Measurements from ENCODE around the gene OR2F1.

Gene OR2F1

DNA sequence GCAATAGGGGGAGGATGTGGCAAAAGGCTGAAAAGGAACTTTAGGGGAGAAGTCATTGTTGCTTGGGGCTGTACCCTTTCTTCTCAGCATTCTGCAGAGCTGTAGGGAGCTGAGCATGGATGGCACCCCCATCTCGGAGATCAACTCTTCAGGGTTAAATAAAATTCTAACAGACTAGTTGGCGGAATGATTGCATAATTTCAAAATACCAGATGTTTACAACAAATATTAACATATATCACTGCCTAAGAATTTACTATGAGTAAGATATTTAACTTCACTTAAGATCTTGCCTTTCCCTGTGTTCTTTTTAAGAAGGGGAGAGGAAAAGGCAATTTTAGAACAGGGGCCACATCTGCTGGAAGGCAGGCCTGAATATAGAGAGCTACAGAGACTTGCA lies 509 bp upstream of the OR2F1 start:
- no peak for DNase-seq

DNA sequence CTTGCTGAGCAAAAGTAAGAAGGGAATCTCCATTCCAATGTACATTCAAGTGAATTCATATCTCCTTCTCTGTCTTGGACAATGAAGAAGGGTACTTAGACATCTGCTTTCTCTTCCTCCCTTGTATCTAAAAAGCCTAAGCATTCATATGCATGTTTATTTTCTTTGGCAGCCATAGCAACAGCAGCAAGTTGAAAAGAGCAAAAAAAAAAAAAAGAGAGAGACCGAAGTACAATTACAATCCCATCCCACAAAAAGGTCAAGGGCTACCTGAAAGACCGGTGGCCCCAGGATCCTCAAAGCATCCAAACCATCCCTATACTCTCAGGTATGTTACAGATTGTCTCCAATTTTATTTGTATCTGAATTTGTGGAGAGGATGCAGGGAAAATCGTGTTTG lies 4.1 kb downstream of the OR2F1 start:
- DNase-seq = no peak

DNA sequence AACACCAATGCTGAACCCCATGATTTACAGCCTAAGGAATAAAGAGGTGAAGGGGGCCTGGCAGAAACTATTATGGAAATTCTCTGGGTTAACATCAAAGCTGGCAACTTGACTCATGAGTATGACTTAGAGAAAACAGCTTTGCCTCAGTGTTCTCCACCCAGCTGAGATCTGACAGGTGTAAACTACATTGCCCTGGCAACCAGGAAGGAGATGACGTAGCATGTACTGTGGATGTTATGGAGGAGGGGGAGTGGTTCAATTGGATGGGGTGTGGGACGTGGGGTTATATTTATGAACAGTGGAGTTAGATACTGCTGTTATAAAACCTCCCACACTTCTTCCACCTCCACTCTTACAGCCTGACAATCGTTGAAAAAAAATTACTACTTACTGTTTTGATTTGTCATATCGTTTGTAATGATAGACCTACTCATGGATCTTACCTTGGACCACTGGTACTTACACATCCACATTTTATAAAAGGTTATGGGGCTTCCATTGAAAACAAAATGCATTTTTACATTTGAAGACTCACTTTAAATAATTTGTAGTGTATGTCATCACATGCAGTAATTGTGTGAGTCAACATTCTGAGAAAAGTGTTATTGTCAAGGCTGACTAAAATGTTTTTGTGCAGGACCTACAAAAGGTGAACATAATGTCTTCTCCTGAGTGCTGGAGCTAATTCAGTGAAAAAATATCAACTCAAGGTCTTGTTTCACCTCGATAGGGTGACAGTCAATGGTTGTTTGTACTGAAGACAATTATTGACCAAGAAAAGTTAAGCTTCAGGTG lies 6.4 kb downstream of the OR2F1 start:
- DNase-seq = no peak

DNA sequence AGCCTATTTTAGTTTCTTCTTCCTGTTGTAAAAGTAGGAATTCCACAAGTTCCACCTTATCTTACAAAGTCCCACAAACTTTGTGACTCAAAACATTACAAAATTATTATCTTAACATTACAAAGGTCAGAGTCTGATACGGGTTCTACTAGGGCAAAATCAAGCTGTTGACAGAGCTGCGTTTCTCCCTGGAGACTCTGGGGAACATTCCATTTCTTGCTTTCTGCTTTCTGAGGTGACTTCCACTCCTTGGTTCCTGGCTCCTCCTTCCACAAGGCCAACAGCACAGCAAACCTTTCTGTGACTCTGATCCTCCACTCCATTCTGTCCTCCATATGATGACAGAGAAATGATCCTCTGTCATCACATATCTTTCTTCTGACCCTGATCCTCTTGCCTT lies 10.6 kb downstream of the OR2F1 start:
- DNase-seq = no peak

DNA sequence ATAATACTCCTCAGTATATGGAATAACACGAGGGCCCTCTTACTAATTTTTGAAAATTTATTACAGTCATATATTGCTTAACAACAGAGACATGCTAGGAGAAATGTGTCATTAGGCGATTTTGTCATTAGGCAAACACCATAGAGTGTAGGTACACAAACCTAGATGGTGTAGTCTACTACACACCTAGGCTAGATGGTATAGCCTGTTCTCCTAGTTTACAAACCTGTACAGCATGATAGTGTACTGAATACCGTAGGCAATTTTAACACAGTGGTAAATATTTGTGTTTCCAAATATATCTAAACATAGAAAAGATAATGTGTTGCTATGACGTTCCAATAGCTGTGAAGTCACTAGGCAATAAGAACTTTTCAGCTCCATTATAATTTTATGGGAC lies 12.8 kb downstream of the OR2F1 start:
- DNase-seq = no peak

DNA sequence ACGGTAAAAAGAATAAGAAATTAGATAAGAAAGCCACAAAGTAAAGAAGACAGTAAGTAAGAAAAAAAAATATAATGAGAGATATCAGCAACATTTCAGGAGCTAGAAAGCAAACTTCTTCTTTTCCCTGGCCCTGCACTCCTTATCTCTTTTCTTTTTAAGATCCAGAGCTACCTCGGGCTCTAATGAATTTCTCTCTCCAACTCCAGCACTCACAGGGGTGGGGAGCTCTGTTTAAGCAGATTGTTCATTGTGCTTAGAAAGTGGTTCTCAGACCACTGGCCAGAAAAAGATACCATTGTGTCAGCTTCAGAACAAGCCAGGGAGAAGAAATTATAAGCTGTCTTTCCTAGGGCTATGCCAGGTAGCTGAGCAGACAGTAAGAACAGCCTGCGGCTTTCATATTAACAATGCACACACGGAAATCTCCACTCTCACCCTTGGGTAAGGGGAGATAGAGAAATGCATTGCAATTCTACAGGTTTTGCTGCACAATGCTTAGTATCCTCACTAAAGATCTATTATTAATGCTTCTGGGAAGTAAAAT lies 19.3 kb downstream of the OR2F1 start:
- DNase-seq = no peak

DNA sequence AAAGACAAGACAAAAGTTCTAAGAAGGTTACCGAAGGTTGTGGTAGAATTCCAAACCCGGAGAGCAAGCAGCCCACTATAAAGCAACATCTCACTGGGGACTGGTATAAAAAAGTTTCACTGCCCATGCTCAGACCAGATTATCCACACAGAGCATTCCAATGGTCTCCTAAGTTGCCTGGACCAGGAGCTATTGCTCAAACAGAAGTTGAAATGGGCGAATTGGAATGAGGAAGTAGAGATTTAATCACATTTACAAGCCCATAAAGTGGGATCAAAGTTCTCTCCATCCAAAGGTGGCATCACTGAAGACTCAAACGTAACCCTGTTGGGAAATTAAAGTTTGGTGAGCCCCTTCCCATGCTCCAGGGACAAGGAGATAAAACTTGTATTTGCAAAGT lies 19.8 kb downstream of the OR2F1 start:
- DNase-seq = no peak

DNA sequence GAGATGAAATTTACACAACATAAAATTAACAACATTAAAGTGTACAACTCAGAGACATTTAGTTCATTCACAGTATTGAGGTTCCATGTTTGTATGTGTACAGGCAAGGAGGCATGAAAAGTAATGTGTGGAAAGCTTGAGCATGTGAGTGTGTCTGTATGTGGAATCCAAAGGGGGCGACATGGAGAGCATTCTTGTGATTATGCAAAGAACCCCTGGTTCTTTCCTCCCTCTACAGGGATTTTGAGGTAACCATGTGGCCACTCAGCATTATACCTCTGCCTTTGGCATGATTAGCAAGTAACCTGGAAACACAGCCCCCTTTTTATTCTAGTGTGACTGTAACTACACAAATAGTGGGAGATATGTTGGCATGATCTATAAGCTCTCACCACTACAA lies 21.0 kb downstream of the OR2F1 start:
- no peak for DNase-seq

DNA sequence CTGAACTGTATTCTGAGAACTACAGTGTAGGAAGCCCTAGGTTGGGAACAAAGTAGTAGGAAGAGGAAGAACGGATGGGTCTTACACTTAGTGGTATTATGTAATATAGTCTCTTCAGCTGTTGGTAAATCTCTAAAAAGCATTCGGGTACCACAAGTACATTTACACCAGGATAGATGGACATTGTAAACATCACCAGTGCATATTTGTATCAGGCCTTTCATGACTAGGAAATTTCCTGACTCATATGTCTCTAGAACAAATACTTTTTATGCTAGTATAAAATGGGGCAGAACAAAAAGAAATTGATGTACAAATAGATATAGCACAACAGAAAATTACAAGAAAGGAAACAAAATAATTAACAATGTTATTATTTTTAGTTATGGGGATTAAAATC lies 23.9 kb downstream of the OR2F1 start:
- no peak for DNase-seq

DNA sequence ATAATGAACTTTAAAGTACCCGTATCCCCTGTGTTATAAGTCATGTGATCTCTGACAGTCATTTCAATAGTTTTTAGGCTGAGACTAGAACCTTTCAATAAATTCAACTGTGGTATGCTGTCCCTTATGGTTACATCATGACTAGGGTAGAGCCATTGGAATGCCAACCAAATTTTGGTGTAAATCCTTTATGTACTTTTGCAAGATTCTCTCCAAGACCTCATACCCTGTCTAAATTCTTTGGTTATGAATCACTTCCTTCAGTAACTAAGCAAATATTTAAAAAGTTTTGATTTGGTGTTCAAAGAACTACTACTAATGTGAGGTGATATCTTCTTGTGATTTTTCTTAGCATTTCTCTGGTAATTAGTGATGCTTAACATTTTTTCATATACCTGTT lies 24.7 kb downstream of the OR2F1 start:
- DNase-seq = no peak

DNA sequence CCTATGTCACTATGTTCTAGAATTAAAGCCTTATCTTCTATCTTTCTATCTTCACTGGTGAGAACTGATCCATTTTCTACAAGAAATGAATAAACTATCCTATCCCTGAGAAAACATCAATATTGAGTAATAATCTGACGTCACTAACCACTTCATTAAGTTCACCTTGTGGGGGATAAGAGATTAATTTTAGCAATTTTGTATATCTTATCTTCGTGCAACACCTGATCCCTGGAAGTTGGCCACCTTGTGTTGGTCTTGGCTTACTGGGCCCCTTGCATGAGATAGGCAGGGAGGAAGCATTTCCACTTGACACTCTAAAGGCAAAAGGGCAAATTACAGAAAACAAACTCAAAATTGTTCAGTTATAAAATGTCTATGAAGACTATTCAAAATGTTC lies 25.4 kb downstream of the OR2F1 start:
- DNase-seq = no peak

DNA sequence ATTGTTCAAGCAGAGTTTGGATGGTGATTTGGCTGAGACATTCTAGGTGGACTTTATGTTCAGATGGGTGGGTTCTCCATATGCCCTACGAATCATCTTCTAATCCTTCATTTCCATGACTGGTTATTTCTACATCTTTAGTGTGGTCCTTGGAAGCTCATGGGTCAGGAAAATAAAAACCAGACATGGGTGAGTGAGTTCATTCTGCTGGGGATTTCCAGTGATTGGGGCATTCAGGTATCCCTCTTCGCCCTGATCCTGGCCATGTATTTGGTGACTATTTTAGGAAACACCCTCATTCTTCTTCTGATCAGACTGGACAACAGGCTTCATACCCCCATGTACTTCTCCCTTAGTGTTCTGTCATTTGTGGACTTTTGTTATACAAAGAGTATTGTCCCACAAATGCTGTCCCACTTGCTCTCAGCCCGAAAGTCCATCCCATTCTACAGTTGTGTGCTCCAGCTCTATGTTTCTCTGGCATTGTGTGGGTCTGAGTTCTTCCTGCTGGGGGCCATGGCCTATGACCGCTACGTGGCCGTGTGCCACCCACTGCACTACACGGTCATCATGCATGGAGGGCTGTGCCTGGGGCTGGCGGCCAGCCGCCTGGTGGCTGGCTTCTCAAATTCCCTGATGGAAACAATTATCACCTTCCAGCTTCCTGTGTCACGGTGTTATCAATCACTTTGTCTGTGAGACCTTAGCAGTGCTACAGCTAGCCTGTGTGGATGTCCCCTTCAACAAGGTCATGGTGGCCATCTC lies 26.3 kb downstream of the OR2F1 start:
- no peak for DNase-seq

DNA sequence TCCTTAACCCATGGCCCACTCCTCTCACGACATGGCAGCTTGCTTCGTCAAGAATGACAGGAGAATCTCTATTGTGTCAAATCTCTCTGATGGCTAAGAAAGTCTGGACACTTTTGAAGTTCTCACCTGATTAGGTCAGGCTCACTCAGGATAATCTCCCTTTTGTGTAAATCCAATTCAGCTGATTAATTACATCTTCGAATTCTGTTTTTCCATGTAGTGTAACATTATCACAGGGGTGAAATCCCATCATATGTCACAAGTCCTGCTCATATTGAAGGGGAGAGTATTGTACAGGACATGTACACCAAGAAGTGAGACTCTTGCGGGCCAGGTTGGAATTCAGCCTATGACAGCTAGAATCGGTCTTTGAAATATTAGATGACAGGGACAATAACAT lies 29.3 kb downstream of the OR2F1 start:
- DNase-seq = no peak

DNA sequence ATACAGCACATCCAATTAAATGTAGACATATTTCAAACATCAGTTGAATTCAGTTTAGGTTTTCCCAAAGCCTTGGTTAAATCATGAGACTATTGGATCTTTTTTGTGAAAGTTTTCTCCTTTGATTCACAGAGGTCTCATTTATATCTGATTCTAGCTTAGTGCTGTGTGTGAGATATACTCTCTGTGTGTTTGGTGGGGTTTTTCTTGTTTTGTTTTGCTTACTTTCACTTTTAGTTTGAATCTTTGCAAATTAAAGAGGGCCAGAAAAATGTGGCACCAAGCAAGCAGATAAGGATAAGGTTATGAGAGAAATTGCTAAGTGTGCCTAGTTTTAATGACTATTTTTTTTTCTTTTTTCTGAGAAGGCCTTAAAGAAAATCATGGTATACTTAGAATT lies 32.9 kb downstream of the OR2F1 start:
- no peak for DNase-seq

DNA sequence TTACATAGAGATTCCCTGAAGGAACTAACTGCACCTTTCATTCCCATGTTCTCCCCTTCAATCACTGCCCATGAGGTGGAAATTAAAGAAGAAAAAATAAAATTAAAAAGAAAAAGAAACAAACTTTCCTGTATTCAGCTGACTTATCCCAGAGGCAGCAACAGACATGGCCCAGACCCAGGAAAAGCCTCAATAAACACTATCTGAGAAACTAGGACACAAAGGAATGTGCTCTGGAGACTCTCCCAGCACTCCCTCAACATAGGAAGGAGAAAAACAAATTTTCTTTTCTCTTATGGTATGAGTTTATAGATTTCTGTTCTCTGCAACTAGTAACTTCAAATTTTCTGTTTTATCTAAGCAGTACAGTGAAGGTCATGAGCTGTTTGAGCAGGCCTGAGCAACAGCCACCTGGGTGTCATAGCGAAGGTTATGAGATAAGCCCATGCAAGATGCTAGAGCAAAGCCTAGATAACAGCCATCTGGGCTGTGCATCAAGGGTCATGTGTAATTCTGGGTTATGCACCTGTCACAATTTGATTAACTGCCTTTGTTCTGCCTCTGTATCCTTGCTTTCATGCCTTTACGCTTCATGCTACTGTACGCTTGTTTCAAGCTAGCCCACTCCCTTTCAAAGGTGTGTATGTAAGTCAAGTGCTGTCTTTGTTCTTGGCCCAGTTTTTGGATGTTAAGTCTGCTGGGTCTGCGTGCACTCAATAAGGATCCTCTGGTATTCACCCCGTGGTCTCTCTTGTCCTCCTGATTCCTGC lies 34.5 kb downstream of the OR2F1 start:
- no peak for DNase-seq

DNA sequence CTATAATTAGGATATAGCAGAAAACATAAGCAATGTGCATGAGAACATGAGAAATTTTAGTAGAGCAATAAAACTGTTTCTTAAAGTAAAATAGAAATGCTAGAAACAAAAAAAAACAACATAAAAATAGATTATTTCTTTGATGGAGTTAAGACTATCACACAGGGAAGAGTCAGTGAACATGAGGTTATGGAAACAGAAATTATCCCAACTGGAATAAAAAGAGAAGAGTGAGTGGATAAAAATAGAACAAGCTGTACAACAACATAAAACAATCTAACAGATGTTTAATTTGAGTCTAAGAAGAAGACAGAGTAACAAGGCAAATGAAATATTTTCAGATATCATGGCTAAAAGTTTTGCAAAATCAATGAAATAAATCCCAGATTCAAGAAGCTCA lies 38.0 kb downstream of the OR2F1 start:
- no peak for DNase-seq

DNA sequence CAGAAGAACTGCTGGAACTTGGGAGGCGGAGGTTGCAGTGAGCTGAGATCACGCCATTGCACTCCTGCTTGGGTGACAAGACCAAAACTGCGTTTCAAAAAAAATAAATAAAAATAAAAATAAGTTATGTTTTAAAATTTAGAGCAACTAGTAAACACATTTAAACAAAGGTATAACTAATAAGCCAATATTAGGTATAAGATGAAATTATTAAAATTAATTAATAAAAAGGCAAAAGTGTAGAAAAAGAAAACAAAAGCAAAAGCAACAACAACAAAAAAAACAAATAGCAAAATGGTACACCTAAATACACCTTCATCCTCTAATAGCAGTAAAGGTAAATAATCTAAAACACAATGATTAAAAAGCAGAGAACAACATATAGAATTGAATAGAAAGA lies 39.3 kb downstream of the OR2F1 start:
- DNase-seq = no peak

DNA sequence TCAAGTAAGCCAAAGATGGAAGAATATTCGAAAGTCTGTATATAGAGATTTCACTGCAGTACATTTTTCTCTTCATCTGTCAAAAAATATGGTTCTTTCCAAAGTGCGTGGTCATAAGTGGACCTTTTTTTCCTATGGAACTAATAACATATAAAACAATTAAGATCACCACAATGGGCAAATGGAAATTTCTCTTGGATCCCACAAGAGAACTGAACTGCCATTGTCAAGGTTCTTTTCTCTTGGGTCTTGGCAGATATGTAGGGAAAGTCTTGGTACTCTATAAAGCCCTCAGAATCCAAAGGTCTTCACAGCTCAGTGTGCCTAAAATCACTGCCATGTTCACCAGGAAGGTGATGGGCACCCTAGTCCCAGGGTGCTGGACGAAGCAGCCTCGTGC lies 45.4 kb downstream of the OR2F1 start, which contains the start of gene OR6B1:
Gene OR6B1, plus strand, starts transcription at position 301 of the 400 bp plus-strand sequence. CDS start 3,677 bp downstream, outside the sequence.
- DNase-seq = no peak

DNA sequence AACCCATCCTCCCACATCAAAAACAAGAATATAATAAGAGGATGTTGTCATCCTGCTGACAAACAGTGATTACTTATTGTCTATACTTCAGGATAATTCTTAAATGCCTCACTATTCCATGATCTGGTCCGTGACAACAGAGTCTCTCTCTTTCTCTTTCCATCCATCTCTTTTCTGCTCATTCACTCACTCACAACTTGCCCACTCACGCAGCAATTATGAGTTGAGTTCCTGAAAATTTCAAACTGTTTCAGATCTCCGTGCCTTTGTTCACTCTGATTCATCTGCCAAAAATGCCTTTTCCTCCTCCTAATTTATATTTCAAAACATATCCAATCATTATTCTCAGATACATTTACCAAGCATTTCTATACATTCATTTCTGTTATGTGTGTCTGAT lies 46.9 kb downstream of the OR2F1 start:
- DNase-seq = no peak

DNA sequence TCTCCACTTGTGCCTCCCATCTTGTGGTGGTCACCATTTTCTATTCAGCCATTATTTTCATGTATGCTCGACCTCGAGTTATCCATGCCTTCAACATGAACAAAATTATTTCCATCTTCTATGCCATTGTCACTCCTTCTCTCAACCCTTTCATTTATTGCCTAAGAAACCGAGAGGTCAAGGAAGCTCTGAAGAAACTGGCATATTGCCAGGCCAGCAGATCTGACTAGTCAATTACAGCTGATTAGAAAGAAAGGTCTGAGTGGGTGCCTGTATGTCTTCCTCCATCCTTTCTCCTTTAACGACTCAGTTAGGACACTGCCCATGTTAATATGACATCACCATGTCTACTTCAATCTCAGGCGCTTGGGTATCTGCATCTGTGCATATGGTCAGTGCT lies 50.1 kb downstream of the OR2F1 start:
- no peak for DNase-seq

DNA sequence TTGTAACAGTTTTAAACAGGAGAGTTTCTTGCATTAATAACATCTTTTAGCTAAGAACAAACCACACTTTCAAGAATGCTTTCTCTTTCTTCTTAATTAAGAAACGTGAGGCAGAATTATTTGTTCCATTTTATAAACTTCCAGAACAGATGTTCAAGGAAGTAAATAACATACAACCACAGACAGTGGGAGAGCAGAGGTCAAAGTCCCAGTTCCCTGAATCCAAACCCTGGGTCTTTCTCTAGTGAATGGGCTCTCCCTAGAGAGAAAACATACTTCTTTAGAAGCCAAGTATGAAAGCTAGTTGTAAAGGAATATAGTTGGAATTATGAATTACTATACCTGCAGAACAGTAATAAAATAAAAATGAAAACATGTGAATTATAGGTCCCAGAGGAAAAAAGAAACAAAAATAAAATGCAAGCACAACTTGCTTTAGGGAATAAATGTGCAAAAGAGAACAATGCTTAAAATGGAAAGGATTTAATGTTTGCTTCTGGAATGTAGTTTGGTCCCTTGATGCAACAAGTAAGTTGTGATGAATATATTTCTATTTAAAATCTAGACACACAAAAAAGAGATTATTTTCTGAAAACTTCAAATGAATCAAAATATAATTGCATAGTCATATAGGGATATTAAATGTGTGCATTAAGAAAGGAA lies 51.5 kb downstream of the OR2F1 start:
- no peak for DNase-seq

DNA sequence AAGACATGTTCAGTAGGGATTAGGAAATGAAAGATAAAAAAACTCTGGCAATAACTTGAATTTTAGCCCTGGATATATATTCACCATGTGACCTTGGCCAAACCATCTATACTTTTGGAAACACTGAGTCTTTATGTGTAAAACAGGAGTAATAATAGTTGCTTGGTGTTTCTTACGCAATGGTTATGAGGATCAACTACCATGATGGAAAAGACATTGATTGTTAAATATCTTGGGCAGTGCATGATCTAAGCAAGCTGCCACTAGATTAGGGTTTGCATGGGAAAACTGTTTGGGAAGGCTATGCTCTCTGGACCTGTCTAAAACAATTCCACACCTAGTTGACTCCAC lies 52.0 kb downstream of the OR2F1 start:
- DNase-seq = no peak

DNA sequence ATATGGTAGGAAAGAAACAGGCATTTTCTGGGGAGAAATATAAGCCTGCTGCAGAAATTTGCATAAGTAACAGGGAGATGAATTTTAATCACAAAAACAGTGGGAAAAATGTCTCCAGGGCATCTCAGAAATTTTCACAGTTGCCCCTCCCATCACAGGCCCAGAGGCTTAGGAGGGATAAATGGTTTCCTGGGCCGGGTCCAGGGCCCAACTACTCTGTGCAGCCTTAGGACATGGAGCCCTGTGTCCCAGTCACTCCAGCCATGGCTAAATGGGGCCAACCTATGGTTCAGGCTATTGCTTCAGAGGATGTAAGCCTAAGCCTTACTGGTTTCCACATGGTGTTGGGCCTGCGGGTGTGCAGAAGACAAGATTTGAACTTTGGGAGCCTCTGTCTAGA lies 54.7 kb downstream of the OR2F1 start:
- no peak for DNase-seq

Data from MV-4-11 (cell line).